HG02759 (cell line): ENCODE results near the gene BICRA.

ENCODE experiments used
- ATAC-seq: cut with Tn5 transposase; IDR thresholded peaks from one replicate; pipeline ENCODE4 v1.9.1; 2021; ENCODE audit warnings: mild to moderate bottlenecking, moderate library complexity; ENCODE audit not compliant: unreplicated experiment

The BICRA gene

DNA sequence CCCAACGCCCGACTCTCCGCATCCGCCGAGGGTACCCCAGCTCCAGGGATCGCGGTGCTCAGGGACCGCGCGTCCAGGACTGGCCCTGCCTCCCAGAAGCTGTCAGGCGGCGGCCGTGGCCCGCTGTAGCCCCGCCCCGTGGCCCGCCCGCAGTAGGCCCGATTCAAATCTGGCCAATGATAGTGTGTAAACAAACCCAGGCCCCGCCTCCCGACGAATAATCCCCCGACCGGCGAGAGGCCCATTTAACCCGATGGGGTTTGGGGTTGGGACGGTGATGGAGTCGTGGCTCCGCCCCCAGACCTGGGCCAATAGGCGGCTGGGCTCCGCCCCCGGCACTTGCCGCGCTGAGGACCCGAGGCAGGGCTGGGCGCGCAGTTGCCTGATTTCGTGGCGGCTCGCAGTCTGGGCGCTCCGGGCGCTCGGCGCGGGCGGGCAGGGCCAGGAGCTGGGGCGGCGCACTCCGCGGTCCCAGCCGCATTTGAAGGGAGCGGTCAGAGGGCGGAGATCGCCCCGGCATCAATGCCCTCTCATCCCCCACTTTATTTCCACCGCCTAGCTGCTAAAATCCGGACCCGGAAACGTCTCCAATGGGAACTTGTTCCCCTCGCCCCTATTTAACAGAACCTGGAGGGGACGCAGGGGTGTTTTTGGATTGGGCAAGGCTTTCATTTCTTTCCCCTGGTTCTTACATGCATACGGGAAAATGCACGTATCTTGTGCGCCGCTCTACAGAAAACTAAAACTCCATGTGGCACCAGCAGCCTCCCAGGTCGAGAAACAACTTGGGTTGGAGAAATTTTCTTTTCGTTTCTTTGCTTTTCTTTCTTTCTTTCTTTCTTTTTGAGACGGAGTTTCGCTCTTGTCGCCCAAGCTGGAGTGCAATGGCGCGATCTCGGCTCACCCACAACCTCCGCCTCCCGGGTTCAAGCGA is 8.4 kb upstream of the BICRA start:
- ATAC-seq, result peak; percentile 96

DNA sequence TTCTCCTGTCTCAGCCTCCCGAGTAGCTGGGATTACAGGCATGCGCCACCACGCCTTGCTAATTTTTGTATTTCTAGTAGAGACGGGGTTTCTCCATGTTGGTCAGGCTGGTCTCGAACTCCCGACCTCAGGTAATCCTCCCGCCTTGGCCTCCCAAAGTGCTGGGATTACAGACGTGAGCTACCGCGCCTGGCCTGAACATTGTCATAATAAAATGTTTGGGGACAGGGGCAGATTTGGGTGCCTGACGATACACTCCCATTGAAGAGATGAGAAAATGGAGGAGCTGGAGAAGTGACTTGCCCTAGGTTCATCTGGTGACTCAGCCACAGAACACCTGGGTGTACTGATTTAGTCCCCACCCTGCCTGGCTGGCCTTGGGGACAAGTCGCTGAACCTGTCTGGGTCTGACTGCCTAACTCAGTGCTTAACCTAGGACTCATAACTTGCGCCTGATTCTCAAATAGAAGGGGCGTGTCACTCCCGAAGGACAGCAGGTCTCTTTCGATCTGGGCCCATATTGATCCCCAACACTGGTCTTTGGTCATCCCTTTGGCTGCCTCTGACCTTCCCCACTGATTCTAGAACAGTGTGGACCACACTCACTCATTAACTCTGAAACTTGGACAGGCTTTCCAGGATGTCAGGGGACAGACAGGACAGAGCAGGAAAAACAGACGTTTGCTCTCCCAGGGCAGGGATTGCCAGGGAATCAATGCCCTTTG is 7.6 kb upstream of the BICRA start:
- ATAC-seq, result no peak

DNA sequence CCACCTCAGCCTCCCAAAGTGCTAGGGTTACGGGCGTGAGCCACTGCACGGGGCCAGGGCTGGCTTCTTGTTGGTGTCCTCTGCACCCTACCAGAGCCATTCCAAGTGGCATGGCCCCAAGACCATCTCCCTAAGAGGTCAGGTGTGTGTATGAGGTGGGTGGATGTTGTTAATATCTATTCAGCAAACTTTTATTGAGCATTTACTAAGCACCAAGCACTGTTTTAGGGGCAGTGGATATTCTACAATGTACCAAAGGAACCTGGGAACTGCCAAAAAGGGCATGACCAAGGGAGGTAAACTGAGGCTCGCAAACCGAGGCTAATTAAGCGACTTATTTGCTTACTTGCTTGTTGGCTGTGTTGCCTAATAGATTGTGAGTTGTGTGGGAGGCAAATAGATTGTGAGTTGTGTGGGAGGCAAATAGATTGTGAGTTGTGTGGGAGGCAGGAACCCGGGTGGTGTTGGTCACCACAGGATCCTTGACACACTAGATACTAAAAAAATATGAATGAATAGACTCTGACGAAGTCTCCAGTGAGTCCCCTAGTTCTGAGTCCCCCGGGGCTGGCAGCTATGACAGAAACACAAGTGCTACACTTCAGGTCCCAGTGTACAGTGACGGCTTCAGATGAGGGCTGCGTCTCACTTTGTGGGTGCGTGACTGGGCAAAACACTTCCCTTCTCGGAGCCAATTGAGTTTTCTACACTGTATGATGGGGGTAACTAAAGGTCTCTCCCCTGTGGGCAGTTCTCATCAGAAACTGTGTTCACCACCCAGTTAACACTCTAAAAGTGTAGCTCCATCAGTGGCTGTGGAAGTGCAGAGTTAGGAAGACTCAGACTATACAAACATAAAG is 5.0 kb upstream of the BICRA start:
- ATAC-seq, result no peak

DNA sequence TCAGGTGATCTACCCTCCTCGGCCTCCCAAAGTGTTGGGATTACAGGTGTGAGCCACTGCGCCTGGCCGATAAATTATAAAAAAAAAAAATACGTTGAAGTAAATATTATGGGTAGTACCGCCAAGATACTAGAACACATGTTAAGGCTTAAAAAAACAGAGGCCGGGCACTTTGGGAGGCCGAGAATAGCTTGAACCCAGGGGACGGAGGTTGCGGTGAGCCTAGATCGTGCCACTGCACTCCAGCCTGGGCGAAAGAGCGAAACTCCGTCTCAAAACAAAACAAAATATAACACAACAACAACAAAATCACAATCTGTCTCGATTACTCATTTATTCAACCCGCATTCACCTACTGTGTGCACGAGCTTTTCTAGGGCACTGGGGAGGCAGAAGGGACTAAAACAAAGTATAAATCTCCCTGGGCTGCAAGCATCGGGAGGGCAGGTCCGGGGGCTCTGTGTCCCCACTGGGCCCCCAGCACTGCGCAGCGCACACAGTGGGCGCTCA is 1.3 kb upstream of the BICRA start:
- ATAC-seq, result no peak

DNA sequence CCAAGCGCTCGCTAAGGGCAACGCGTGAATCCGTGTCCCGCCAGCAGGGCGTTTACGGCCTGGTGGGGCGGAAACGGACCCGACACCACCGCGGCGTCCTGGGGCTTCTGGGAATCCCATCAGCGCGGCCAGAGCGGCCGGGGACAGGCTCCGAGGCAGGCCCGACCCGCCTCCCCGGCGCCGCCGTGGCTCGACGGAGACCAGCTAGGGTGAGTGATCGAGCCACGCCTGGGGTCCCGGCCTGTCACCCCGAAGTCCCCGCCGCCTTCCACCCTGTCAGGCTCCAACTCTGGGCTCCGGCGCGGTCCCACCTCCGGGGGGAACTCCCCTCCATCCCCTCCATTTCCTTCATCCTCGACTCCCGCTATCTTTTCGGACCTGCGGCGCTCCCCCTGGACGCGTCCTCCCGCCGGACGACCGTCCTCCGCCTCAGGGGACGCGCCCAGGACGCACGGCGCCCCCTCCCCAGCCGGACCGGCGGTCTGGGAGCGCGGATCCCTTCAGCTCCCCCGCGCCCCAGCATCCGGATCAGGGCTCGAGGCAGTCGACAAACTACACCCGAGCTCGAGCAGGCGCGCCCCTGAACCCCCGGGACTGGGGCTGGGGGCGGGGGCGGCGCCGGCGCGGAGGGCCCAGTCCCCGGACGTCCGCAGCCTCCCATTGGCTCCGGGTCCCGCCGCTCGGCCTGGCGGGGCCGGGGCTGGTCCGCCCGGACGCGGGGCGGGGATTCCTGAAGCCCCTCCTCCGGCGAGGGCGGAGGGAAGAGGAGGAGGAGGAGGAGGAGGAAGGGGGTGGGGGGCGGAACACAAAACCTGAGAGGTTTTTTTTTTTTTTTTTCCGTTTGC is 638 bp upstream of the BICRA start:
- ATAC-seq, result peak; percentile 89

DNA sequence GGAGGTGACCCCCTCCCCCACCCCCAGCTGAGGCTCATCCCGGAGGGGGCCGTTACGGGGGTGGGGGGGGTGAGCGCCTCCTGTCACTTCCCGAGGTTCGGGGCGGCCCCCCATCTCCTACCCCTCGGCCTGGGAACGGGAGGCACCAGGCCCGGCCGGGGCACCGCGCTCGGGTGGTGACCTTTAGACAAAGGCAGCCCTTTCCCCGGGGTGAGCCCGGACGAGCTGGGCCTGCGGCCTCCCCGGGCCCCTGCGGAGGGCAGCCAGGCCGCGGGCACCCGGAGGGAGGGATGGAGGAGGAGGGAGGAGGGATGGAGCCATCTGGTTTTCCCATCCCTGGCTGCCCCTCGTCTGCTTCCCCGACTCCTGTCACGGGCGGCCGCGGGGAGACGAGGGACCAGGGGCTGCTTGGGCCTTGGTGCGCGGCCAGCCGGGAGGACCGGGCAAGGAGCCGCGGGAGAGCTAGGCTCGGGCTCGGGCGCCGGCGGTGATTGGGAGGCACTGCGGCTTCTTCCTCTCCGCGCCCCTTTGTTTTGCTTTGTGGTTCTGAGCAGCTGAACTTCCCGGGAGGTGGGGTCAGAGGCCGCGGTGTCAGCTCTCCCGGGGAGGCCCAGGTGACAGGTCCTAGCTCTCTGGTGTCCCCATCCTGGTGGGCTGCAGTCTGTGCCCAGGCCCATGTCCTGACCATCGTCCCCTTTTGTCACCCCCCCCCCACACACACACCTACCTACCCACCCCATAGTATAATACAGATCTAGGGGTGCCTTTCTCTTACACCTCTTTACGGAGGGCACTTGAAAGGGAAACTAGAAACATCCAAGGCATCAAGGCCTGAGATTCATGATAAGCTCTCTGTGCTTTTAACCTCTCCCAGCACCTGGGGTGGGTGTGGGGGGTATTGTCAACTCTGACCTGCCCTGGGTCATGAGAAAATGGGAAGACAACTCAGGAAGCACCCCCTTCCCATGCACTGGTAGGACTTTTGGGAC is 1.3 kb downstream of the BICRA start:
- no peak for ATAC-seq

DNA sequence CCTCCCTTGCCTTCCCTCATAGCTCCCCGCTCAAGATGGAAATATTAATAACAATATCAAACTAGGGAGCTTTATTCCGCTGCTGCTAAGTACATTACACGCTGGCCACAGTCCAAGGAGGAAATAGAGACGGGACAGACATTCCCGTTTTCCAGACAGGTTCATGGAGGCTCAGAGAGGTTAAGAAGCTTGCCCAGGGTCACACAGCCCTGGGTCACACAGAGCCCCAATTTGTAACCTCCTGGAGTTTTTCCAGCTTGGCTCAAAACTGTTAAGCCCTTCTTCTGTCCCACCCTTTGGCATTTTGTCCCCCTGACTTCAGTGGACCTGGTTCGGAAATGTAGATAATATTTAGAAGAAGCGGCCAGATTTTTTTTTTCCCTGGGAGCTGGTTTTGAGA is 2.0 kb downstream of the BICRA start:
- ATAC-seq, result no peak

DNA sequence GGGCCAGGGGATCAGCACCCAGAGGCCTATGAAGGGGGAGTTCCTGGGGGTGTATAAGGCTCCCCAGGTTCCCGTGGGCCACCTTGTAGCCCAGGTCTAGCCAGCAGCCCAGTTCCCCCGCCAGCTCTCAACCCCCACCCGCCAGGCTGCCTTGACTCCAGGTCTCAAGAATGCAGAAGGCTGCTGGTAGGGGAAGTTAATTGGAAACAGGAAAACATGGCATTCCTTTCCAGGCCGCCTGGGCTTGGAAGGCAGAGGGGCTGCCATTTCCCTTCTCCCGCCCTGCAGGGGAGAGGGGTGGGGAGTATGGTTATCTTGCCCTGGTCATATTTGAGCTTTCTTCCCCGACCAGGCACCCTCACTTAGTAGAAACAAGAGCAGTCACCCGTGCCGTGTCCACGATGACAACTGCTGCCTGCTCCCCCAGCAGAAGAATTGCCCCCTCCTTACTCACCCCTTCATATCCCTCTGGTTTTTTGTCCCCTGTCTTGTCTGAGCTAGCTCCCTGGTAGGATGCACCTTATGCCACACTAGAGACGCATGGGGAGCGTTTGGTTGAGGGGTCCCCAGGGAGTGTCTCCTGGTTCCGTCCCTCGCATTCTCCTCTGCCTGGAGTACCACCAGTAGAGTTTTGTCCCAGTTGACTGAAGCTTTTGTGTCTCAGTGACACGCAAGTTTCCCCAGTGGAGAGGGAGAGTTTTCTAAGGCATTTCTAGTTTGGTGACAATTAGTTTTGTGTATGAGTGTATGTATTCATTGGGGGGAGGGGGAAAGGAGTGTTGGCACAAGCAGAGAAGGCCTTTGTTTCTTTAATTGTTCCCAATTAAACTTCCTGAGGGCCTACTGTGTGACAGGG is 4.5 kb downstream of the BICRA start:
- no peak for ATAC-seq

DNA sequence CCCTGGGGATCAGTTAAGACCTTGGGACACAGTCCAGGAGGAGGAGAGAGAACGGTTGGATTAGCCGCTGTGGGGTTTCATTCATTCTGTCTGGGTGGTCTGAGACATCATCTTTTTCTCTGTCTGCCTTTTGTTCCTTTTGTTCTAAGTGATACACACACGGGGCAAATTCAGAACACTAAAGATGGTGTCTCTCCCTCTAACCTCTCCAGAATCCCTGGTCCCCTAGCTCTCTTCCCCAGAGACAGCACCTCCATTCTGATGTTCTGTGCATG is 5.0 kb downstream of the BICRA start:
- ATAC-seq, result no peak

DNA sequence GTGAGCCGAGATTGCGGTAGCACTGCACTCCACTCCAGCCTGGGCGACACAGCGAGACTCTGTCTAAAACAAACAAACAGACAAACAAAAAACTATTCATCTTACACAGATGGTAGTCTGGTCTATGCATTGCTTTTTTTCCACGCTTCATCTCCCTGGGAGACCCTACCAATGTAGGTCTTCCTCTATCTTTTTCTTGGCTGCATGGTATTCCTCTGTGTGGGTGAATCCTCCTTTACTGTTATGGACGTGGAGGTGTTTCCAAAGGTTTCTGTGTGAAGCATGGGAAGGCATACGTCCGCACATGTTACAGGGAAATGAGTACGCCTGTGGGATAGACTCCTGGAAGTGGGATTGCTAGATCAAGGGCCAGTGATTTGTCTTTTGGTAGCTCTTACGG is 5.6 kb downstream of the BICRA start:
- no peak for ATAC-seq

DNA sequence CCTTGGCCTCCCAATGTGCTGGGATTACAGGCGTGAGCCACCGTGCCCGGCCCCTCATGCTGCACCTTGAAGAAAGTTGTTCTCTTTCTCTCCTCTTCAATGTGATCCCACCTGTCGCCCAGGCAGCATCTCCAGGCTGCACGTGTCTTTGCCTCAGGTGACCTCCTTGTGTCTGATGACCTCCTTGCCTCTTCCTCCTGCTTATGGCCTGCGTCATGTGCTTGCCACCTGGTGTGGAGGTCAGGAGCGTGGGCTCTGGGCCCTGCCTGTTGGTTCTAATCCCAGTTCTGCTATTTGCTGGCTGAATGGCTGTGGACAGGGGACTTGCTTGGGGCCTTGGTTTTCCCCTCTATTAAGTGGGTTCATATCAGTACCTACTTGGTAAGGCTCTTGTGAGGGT is 6.3 kb downstream of the BICRA start:
- no peak for ATAC-seq

DNA sequence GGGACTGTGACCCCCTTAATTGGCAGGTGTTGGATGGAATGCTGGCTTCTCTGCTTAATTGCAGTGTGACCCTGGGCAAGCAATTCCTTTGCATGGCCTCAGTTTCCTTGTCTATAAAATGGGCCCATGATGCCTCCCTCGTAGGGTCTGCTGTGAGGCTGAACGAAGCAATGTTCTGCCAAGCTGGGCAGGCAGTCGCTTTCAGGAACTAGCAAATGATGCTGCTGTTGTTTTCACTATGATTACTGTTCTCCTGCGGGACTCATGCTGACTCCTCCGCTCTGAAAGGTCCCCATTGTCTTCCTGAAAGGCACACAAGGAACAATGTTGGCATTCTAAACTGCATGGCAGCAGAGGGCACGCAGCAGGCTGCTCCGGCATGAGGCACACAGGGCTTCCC is 6.8 kb downstream of the BICRA start:
- no peak for ATAC-seq

DNA sequence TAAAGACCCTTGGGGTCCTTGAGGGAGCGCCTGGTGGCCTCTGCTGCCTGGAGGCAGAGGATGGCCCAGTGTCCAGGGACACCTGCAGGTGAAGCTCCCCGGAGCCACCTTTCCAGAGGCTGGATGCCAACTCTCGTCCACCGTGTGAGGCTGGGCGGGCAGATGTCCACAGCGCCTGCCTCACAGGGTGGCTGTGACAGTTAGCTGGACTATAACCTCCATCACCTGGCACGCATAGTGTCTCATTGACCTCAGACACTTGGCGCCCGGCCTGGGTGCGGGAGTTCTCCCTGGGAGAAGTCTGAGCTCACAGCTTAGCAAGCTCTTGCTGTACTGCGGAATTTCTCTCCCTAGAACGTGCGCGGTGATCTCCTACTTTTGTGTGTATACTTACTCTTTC is 9.8 kb downstream of the BICRA start:
- ATAC-seq, result no peak

DNA sequence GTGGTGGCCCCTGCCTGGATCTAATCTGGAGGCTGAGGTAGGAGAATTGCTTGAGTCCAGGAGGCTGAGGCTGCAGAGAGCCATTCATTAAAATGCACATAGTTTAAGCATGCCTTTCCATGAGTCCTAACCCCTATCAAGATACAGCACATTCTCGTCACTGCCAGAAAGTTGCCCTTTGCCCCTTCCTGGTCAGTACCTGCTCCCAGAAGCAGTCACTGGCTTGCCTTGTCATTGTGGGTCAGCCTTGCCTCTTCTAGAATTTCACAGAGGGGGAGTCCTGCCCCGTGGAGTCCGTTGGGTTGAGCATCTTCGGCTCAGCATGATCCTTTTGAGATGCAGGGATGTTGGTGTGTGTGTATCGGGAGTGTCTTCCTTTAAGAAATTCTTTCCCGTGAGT is 10.8 kb downstream of the BICRA start:
- no peak for ATAC-seq

DNA sequence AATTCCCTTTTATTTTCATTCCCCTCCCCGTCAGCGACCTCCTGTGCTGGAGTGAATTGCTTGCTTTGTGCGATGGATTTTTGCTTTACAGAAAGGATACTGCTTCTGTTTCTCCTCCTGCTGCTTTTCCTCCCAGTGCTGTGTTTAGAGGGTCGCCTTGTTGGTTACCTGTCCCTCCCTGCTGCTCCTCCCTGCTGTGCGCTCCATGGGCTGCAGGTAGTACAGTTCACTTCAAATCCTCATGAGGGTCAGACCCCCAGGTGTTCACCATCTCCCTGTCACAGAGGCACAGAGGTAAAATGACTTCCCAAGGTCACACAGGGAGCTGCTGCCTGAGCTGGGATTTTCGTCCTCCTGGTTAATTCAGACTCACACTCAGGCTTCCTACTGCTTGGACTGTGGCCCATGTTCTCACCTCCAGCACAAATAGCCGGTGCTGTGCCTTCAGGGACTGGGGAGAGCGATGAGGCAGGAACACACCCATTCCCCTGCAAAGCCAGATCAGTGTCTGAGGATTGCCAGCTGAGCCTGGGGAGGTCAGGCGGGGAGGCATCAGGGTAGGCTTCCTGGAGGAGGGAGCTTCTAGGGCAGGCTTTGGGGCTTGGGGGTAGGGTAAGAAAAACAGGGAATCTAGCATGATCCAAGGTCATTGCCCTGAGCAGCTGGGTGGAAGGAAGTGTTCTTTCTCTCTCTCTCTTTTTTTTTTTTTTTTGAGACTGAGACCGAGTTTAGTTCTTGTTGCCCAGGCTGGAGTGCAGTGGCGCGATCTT is 14.4 kb downstream of the BICRA start:
- no peak for ATAC-seq

DNA sequence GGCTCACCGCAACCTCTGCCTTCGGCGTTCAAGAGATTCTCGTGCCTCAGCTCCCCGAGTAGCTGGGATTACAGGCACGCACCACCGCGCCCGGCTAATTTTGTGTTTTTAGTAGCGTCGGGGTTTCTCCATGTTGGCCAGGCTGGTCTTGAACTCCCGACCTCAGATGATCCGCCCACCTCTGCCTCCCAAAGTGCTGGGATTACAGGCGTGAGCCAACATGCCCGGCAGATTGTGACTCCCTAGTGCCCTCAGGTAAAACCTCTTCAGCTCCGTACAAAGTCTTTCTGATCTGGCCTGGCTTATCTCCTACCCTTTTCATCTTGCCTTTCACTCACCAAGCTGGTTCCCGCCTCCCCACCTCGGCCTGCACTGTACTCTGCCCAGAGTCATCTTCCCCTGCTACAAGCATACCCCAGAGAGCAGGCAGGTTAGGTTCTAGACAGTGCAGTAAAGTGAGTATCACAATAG is 15.0 kb downstream of the BICRA start:
- ATAC-seq, result no peak

DNA sequence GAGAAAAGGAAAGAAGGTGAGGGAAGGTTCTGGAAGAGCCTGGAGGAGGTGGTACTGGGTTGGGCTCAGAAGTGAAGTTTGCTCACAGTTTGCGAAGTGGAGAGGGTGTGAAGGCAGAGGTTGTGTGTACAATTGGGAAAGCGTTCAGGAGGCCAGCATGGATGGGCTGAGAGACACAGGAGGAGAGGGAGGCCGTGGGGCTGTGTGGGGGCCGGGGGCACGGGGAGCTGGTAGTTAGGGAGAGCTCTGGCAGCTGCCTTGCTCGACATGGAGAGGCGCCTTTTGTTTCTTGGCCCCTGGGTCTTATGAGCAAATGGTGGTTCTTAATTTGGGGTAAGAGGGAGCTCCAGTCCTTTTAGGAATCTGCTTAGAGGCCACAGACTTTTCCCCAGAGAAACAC is 16.7 kb downstream of the BICRA start:
- ATAC-seq, result no peak
